ENCODE data around the gene PPP1R3A. TPM values are rescaled to one million over a fixed set of nuclear protein-coding genes. Genes with fewer than 3 reads are reported as not detected.

Gene PPP1R3A
- total and polyA plus RNA-seq, 2 donors (not counting 1 experiment from before 2014, with no cell fraction given) = not detected

DNA sequence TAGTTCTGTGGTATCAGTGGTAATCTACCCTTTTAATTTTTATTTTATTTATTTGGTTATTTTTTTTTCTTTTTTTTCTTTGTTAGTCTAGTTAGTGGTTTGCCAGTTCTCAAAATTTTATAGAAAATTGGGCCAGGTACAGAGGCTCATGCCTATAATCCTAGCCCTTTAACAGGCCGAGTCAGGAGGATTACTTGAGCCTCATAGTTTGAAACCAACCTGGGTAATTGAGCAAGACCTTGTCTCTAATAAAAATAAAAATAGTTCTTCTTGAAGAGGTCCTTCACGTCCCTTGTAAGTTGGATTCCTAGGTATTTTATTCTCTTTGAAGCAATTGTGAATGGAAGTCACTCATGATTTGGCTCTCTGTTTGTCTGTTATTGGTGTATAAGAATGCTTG, 51.5 kb downstream of the PPP1R3A start:
- H3K4me3 Mint-ChIP-seq = no peak overlapping the region
- Histone ChIP-seq H3K9ac (ENCODE audit: low read length) (no peak overlapping the region), H2AFZ (ENCODE audit: insufficient read depth, low read depth, low read length, poor library complexity, severe bottlenecking) (no peak overlapping the region), H3K4me1 (ENCODE audit: control insufficient read depth in 2 of 2, insufficient read depth in 2 of 2, low read length in 2 of 2) (no peaks in the 10 kb centered on the region), H3K9me3 (ENCODE audit: control extremely low read depth in 1 of 3, control insufficient read depth in 2 of 3, insufficient read depth in 1 of 3, low read length in 2 of 3) (no peaks in the 10 kb centered on the region), H3K27ac (ENCODE audit: low read length in 2 of 2) (no peak overlapping the region), H3K36me3 (replicated peaks in 1 of 2; ENCODE audit: control extremely low read depth in 1 of 2, control insufficient read depth in 1 of 2, extremely low read depth in 1 of 2, insufficient read depth in 2 of 2, low read length in 1 of 2) (no peaks in the 10 kb centered on the region), H3K4me2 (replicated peaks; ENCODE audit: low read depth, low read length, poor library complexity, severe bottlenecking) (no peak overlapping the region), H4K20me1 (ENCODE audit: control insufficient read depth, insufficient read depth, low read length, poor library complexity, severe bottlenecking) (no peaks in the 10 kb centered on the region), H3K79me2 (ENCODE audit: control insufficient read depth, insufficient read depth, low read length) (no peaks in the 10 kb centered on the region), H3K4me3 (ENCODE audit: control extremely low read depth in 1 of 5, extremely low read depth in 1 of 5, insufficient read depth in 1 of 5, low read depth in 2 of 5, low read length in 4 of 5) (no peak overlapping the region), H3K27me3 (replicated peaks in 1 of 4; ENCODE audit: control extremely low read depth in 1 of 4, control insufficient read depth in 3 of 4, insufficient read depth in 4 of 4, low read length in 3 of 4) (no peaks in the 10 kb centered on the region)
- intact Hi-C loops (cut with micrococcal nuclease) = no loop called here
- no peak for TF ChIP-seq EZH2 (IDR thresholded peaks at IDR 0.05; ENCODE audit: borderline replicate concordance, insufficient read depth, low read depth, low read length, poor library complexity, severe bottlenecking)
- TF ChIP-seq, protein P1, sequence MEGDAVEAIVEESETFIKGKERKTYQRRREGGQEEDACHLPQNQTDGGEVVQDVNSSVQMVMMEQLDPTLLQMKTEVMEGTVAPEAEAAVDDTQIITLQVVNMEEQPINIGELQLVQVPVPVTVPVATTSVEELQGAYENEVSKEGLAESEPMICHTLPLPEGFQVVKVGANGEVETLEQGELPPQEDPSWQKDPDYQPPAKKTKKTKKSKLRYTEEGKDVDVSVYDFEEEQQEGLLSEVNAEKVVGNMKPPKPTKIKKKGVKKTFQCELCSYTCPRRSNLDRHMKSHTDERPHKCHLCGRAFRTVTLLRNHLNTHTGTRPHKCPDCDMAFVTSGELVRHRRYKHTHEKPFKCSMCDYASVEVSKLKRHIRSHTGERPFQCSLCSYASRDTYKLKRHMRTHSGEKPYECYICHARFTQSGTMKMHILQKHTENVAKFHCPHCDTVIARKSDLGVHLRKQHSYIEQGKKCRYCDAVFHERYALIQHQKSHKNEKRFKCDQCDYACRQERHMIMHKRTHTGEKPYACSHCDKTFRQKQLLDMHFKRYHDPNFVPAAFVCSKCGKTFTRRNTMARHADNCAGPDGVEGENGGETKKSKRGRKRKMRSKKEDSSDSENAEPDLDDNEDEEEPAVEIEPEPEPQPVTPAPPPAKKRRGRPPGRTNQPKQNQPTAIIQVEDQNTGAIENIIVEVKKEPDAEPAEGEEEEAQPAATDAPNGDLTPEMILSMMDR (IDR thresholded peaks at IDR 0.05) = no peak
- 100% methylated on average over 1 of the region's 2 CpGs for WGBS (ENCODE audit: insufficient coverage)
- ChIA-PET POLR2A (no interaction called here), CTCF (no interaction called here)
- no peak overlapping the region for H3K27ac Mint-ChIP-seq
- H3K4me1 Mint-ChIP-seq = no peaks in the 10 kb centered on the region
- DNase-seq (no peak), ATAC-seq (ENCODE audit: low read depth) (no peak)
- H3K9me3 Mint-ChIP-seq (ENCODE audit: insufficient read depth) = no peaks in the 10 kb centered on the region
- H3K27me3 Mint-ChIP-seq = no peaks in the 10 kb centered on the region

DNA sequence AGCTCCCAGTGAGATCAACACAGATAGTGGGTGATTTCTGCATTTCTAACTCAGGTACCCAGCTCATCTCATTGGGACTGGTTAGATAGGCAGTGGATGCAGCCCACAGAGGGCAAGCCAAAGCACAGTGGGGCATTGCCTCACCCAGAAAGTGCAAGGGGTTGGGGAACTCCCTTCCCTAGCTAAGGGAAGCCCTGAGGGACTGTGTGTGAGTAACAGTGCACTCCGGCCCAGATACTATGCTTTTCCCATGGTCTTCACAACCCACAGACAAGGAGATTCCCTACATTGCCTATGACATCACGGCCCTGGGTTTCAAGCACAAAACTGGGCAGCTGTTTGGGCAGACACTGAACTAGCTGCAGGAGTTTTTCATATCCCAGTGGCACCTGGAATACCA, 62.8 kb downstream of the PPP1R3A start:
- Mint-ChIP-seq H3K4me1 (no peaks in the 10 kb centered on the region), H3K27me3 (no peaks in the 10 kb centered on the region), H3K9me3 (ENCODE audit: insufficient read depth) (peaks cover 2% of the 10 kb centered on the region), H3K27ac (no peak overlapping the region), H3K4me3 (no peak overlapping the region)
- Histone ChIP-seq H3K4me3 (ENCODE audit: control extremely low read depth in 1 of 5, extremely low read depth in 1 of 5, insufficient read depth in 1 of 5, low read depth in 2 of 5, low read length in 4 of 5) (no peak overlapping the region), H3K79me2 (ENCODE audit: control insufficient read depth, insufficient read depth, low read length) (no peaks in the 10 kb centered on the region), H4K20me1 (ENCODE audit: control insufficient read depth, insufficient read depth, low read length, poor library complexity, severe bottlenecking) (no peaks in the 10 kb centered on the region), H3K36me3 (replicated peaks in 1 of 2; ENCODE audit: control extremely low read depth in 1 of 2, control insufficient read depth in 1 of 2, extremely low read depth in 1 of 2, insufficient read depth in 2 of 2, low read length in 1 of 2) (no peaks in the 10 kb centered on the region), H3K9me3 (ENCODE audit: control extremely low read depth in 1 of 3, control insufficient read depth in 2 of 3, insufficient read depth in 1 of 3, low read length in 2 of 3) (peaks cover 0 to 6% (median 0%) of the 10 kb centered on the region in 3 donors), H3K9ac (ENCODE audit: low read length) (no peak overlapping the region), H3K4me2 (replicated peaks; ENCODE audit: low read depth, low read length, poor library complexity, severe bottlenecking) (no peak overlapping the region), H3K27me3 (replicated peaks in 1 of 4; ENCODE audit: control extremely low read depth in 1 of 4, control insufficient read depth in 3 of 4, insufficient read depth in 4 of 4, low read length in 3 of 4) (no peaks in the 10 kb centered on the region), H3K4me1 (ENCODE audit: control insufficient read depth in 2 of 2, insufficient read depth in 2 of 2, low read length in 2 of 2) (no peaks in the 10 kb centered on the region), H2AFZ (ENCODE audit: insufficient read depth, low read depth, low read length, poor library complexity, severe bottlenecking) (no peak overlapping the region), H3K27ac (ENCODE audit: low read length in 2 of 2) (no peak overlapping the region)
- WGBS (ENCODE audit: insufficient coverage) = 89% methylated on average over 1 of the region's 2 CpGs
- no peak for DNase-seq
- ChIA-PET POLR2A (no interaction called here), CTCF (no interaction called here)
- no peak for ATAC-seq (ENCODE audit: low read depth)
- no peak for TF ChIP-seq EZH2 (IDR thresholded peaks at IDR 0.05; ENCODE audit: borderline replicate concordance, insufficient read depth, low read depth, low read length, poor library complexity, severe bottlenecking)
- TF ChIP-seq, protein P1 (IDR thresholded peaks at IDR 0.05) = no peak
- intact Hi-C loops (cut with micrococcal nuclease) = no loop called here

Data from B cell (primary cell).